Measurements from ENCODE around the gene PLEKHB2. TPM values are rescaled to one million over a fixed set of nuclear protein-coding genes. Genes with fewer than 3 reads are reported as not detected.

PLEKHB2 gene
- total and polyA plus RNA-seq, 2 experiments from 2014 or later = 39.8 to 99.2 TPM

DNA sequence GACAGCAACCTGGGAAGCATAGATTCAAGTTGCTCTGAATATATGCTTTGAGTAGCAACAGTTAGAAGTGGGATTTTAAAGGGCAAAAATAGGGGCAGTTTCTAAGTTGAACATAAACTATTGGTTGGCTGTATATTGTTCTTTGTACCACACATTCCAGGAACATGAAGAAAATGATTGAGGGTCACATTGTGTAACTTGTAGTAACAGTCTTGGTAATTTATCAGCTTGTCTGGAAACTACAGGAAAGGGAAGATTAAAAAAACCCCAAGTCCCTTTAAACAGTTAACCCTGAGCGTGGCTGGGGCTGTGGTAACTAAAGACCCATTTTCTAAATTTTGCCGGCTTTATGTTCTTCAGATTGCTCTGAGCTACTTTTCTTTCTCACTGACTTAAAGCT lies 7.4 kb downstream of the PLEKHB2 start:
- H3K79me2 ChIP-seq (replicated peaks; ENCODE audit: insufficient read depth) = peaks cover 100% of the 10 kb centered on the region
- H3K36me3 ChIP-seq (ENCODE audit: insufficient read depth) = no peaks in the 10 kb centered on the region
- Mint-ChIP-seq H3K4me3 (no peak overlapping the region), H3K27ac (peak overlapping the region; percentile 50; the same call in 1 of the 2 replicates), H3K9me3 (peaks cover 2% of the 10 kb centered on the region; the same call in 1 of the 3 replicates), H3K27me3 (ENCODE audit: insufficient read depth, low read depth, poor library complexity) (no peaks in the 10 kb centered on the region), H3K4me1 (peaks cover 37% of the 10 kb centered on the region), H3K36me3 (ENCODE audit: low read depth) (peaks cover 25% of the 10 kb centered on the region)
- no peaks in the 10 kb centered on the region for H3K27me3 ChIP-seq (ENCODE audit: insufficient read depth)
- H4K20me1 ChIP-seq (replicated peaks; ENCODE audit: insufficient read depth) = peaks cover 64% of the 10 kb centered on the region
- no peak for TF ChIP-seq CTCF (conservative IDR thresholded peaks at IDR 0.05; ENCODE audit: low read depth in 2 of 2)
- no peak for TF ChIP-seq JUNB (IDR thresholded peaks at IDR 0.05; ENCODE audit: unreplicated experiment)
- no peak for TF ChIP-seq ZNF114 (CRISPR knock-in tag; IDR thresholded peaks at IDR 0.05)
- TF ChIP-seq ZNF462 (CRISPR knock-in tag; IDR thresholded peaks at IDR 0.05) = no peak
- TF ChIP-seq ZNF331 (CRISPR knock-in tag; IDR thresholded peaks at IDR 0.05; ENCODE audit: low read depth) = no peak
- no peak for TF ChIP-seq POLR2AphosphoS5 (IDR thresholded peaks at IDR 0.05; ENCODE audit: low read depth)
- no peak for TF ChIP-seq STAT1 (IDR thresholded peaks at IDR 0.05; ENCODE audit: unreplicated experiment)
- TF ChIP-seq EZH2phosphoT487 (IDR thresholded peaks at IDR 0.05; ENCODE audit: unreplicated experiment) = no peak
- no peak for TF ChIP-seq CREB1 (CRISPR knock-in tag; IDR thresholded peaks at IDR 0.05; ENCODE audit: low read depth)
- TF ChIP-seq, protein P1, sequence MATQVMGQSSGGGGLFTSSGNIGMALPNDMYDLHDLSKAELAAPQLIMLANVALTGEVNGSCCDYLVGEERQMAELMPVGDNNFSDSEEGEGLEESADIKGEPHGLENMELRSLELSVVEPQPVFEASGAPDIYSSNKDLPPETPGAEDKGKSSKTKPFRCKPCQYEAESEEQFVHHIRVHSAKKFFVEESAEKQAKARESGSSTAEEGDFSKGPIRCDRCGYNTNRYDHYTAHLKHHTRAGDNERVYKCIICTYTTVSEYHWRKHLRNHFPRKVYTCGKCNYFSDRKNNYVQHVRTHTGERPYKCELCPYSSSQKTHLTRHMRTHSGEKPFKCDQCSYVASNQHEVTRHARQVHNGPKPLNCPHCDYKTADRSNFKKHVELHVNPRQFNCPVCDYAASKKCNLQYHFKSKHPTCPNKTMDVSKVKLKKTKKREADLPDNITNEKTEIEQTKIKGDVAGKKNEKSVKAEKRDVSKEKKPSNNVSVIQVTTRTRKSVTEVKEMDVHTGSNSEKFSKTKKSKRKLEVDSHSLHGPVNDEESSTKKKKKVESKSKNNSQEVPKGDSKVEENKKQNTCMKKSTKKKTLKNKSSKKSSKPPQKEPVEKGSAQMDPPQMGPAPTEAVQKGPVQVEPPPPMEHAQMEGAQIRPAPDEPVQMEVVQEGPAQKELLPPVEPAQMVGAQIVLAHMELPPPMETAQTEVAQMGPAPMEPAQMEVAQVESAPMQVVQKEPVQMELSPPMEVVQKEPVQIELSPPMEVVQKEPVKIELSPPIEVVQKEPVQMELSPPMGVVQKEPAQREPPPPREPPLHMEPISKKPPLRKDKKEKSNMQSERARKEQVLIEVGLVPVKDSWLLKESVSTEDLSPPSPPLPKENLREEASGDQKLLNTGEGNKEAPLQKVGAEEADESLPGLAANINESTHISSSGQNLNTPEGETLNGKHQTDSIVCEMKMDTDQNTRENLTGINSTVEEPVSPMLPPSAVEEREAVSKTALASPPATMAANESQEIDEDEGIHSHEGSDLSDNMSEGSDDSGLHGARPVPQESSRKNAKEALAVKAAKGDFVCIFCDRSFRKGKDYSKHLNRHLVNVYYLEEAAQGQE (IDR thresholded peaks at IDR 0.05; ENCODE audit: unreplicated experiment) = no peak
- TF ChIP-seq NANOG (IDR thresholded peaks at IDR 0.05; ENCODE audit: borderline replicate concordance) = no peak
- TF ChIP-seq EZH2 (IDR thresholded peaks at IDR 0.05; ENCODE audit: low read depth, unreplicated experiment) = no peak
- TF ChIP-seq, protein P2, sequence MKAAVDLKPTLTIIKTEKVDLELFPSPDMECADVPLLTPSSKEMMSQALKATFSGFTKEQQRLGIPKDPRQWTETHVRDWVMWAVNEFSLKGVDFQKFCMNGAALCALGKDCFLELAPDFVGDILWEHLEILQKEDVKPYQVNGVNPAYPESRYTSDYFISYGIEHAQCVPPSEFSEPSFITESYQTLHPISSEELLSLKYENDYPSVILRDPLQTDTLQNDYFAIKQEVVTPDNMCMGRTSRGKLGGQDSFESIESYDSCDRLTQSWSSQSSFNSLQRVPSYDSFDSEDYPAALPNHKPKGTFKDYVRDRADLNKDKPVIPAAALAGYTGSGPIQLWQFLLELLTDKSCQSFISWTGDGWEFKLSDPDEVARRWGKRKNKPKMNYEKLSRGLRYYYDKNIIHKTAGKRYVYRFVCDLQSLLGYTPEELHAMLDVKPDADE (IDR thresholded peaks at IDR 0.05) = no peak
- H3K4me2 ChIP-seq = peak overlapping the region; percentile 53; the same call in 1 of the 2 replicates
- 0 out of 2 replicates have a peak, but pooled peaks cover 4% of the 10 kb centered on the region for H3K9me2 ChIP-seq (ENCODE audit: insufficient read depth)
- no peak for ATAC-seq
- H3K4me1 ChIP-seq (ENCODE audit: insufficient read depth) = peaks cover 42% of the 10 kb centered on the region
- H3K27ac ChIP-seq (ENCODE audit: low read depth) = no peak overlapping the region
- DNase-seq (ENCODE audit: low spot score) = no peak
- no peak overlapping the region for H2AFZ ChIP-seq
- no peak overlapping the region for H3K4me3 ChIP-seq
- H3F3A ChIP-seq (replicated peaks; ENCODE audit: low read depth) = no peaks in the 10 kb centered on the region

All from GM23338 (cell line).